Stimulated activated naive CD8-positive, alpha-beta T cell treated with anti-CD3 and anti-CD28 coated beads, Interleukin-15, amount 100 ng/mL, for 72 hours (primary cell): ENCODE measurements around the gene RAET1G.
"Not testable (repeated sequence)": the region's sequence is repeated elsewhere in the genome, so short reads cannot be mapped to it uniquely, and the experiment has no call there.

Source experiments
- ATAC-seq: fragments of 150-1000 bp; cut with Tn5 transposase; 2 replicates; pipeline ENCODE4 v1.10.0; 2021; ENCODE audit warnings: mild to moderate bottlenecking, moderate library complexity
- DNase-seq, 2 donors: peaks; one replicate each; pipeline ENCODE4 v3.0.0; 2021 to 2022
- H3K27ac Mint-ChIP-seq, 2 donors: one replicate each; pipeline ENCODE4 v1.8.0; 2022; ENCODE audit warnings: mild to moderate bottlenecking in 2 of 2, mixed read lengths in 2 of 2, moderate library complexity in 2 of 2
- H3K27me3 Mint-ChIP-seq: one replicate; pipeline ENCODE4 v1.8.0; 2022; ENCODE audit warnings: mixed read lengths
- H3K4me1 Mint-ChIP-seq: one replicate; pipeline ENCODE4 v1.8.0; 2022; ENCODE audit warnings: mild to moderate bottlenecking, mixed read lengths
- H3K4me3 Mint-ChIP-seq, 2 donors: one replicate each; pipeline ENCODE4 v1.8.0; 2022; ENCODE audit warnings: mild to moderate bottlenecking in 2 of 2, mixed read lengths in 2 of 2, moderate library complexity in 1 of 2
- H3K9me3 Mint-ChIP-seq, 2 donors: one replicate each; pipeline ENCODE4 v1.8.0; 2022; ENCODE audit warnings: mixed read lengths in 2 of 2

RAET1G gene

GRCh38 chr6:149942461-149942829 lies 19.5 kb upstream of the RAET1G start:
- H3K4me1 Mint-ChIP-seq = peaks cover 53% of the 10 kb centered on the region
- no peak for ATAC-seq
- DNase-seq = no peak
- peak overlapping the region; percentile 93 to 96 for H3K4me3 Mint-ChIP-seq
- H3K27me3 Mint-ChIP-seq = peaks cover 86% of the 10 kb centered on the region
- H3K9me3 Mint-ChIP-seq = no peaks in the 10 kb centered on the region
- H3K27ac Mint-ChIP-seq = no peak overlapping the region

- peak; percentile 83 for ATAC-seq
- DNase-seq = peak; percentile 83
- H3K9me3 Mint-ChIP-seq = no peaks in the 10 kb centered on the region
- H3K4me3 Mint-ChIP-seq = peak within 1 kb of the TSS; percentile 93 to 96
- peaks cover 54% of the 10 kb centered on the region for H3K4me1 Mint-ChIP-seq
- peaks cover 89% of the 10 kb centered on the region for H3K27me3 Mint-ChIP-seq
- peak within 1 kb of the TSS; percentile 52 to 93 for H3K27ac Mint-ChIP-seq
These were observed 18.9 kb upstream of the RAET1G start, which contains the start of gene ULBP2 for GRCh38 chr6:149941583-149942460. Gene ULBP2, plus strand, starts transcription at chr6:149942014. Its CDS starts 59 bp downstream, at chr6:149942073.

GRCh38 chr6:149940672-149940982 lies 17.7 kb upstream of the RAET1G start:
- DNase-seq (no peak), ATAC-seq (no peak)
- H3K4me3 Mint-ChIP-seq = peak overlapping the region in 1 of 2 donors; percentile 33
- no peaks in the 10 kb centered on the region for H3K9me3 Mint-ChIP-seq
- H3K27me3 Mint-ChIP-seq = peaks cover 92% of the 10 kb centered on the region
- no peak overlapping the region for H3K27ac Mint-ChIP-seq
- H3K4me1 Mint-ChIP-seq = peaks cover 54% of the 10 kb centered on the region

GRCh38 chr6:149939909-149940671 lies 17.2 kb upstream of the RAET1G start:
- DNase-seq = no peak
- H3K27ac Mint-ChIP-seq = no peak overlapping the region
- no peaks in the 10 kb centered on the region for H3K9me3 Mint-ChIP-seq
- H3K4me3 Mint-ChIP-seq = peak overlapping the region in 1 of 2 donors; percentile 33
- ATAC-seq = no peak
- H3K27me3 Mint-ChIP-seq = peaks cover 92% of the 10 kb centered on the region
- H3K4me1 Mint-ChIP-seq = peaks cover 59% of the 10 kb centered on the region

- Mint-ChIP-seq H3K27ac (peak overlapping the region in 1 of 2 donors; percentile 94), H3K4me1 (peaks cover 67% of the 10 kb centered on the region), H3K4me3 (peak overlapping the region; percentile 74 to 76), H3K27me3 (peaks cover 99% of the 10 kb centered on the region), H3K9me3 (no peaks in the 10 kb centered on the region)
- DNase-seq (no peak), ATAC-seq (no peak)
These were observed 16.4 kb upstream of the RAET1G start for GRCh38 chr6:149939356-149939648.

- DNase-seq (peak; percentile 72 to 73), ATAC-seq (peak; percentile 71)
- Mint-ChIP-seq H3K27me3 (peaks cover 100% of the 10 kb centered on the region), H3K27ac (peak overlapping the region in 1 of 2 donors; percentile 94), H3K4me3 (peak overlapping the region; percentile 74 to 76), H3K9me3 (no peaks in the 10 kb centered on the region), H3K4me1 (peaks cover 69% of the 10 kb centered on the region)
These were observed 15.8 kb upstream of the RAET1G start for GRCh38 chr6:149938571-149939355.

GRCh38 chr6:149938013-149938570 lies 15.2 kb upstream of the RAET1G start:
- H3K27me3 Mint-ChIP-seq = peaks cover 100% of the 10 kb centered on the region
- peak; percentile 55 for ATAC-seq
- H3K4me3 Mint-ChIP-seq = peak overlapping the region; percentile 74 to 76
- peak overlapping the region in 1 of 2 donors; percentile 94 for H3K27ac Mint-ChIP-seq
- H3K4me1 Mint-ChIP-seq = peaks cover 69% of the 10 kb centered on the region
- not testable (repeated sequence) for DNase-seq, H3K9me3 Mint-ChIP-seq

GRCh38 chr6:149936743-149937142 lies 13.8 kb upstream of the RAET1G start:
- Mint-ChIP-seq H3K27ac (no peak overlapping the region), H3K27me3 (peaks cover 100% of the 10 kb centered on the region), H3K4me1 (peaks cover 59% of the 10 kb centered on the region), H3K9me3 (no peaks in the 10 kb centered on the region), H3K4me3 (no peak overlapping the region)
- ATAC-seq = no peak
- DNase-seq = no peak

- peaks cover 48% of the 10 kb centered on the region for H3K4me1 Mint-ChIP-seq
- H3K9me3 Mint-ChIP-seq = no peaks in the 10 kb centered on the region
- ATAC-seq = no peak
- peaks cover 100% of the 10 kb centered on the region for H3K27me3 Mint-ChIP-seq
- H3K27ac Mint-ChIP-seq = no peak overlapping the region
- DNase-seq = no peak
- H3K4me3 Mint-ChIP-seq = no peak overlapping the region
These were observed 12.7 kb upstream of the RAET1G start for GRCh38 chr6:149935668-149936067.

- ATAC-seq = no peak
- Mint-ChIP-seq H3K4me1 (peaks cover 44% of the 10 kb centered on the region), H3K27ac (no peak overlapping the region), H3K9me3 (no peaks in the 10 kb centered on the region), H3K27me3 (peaks cover 100% of the 10 kb centered on the region), H3K4me3 (peak overlapping the region in 1 of 2 donors; percentile 16)
- no peak for DNase-seq
These were observed 12.3 kb upstream of the RAET1G start for GRCh38 chr6:149935246-149935645.

- peaks cover 100% of the 10 kb centered on the region for H3K27me3 Mint-ChIP-seq
- no peaks in the 10 kb centered on the region for H3K9me3 Mint-ChIP-seq
- H3K4me1 Mint-ChIP-seq = peaks cover 36% of the 10 kb centered on the region
- ATAC-seq = peak; percentile 33
- peak overlapping the region in 1 of 2 donors; percentile 49 for H3K27ac Mint-ChIP-seq
- no peak overlapping the region for H3K4me3 Mint-ChIP-seq
- DNase-seq = peak; percentile 69 to 70
These were observed 11.6 kb upstream of the RAET1G start for GRCh38 chr6:149934249-149935156.

GRCh38 chr6:149933461-149933860 lies 10.5 kb upstream of the RAET1G start:
- DNase-seq = no peak
- peaks cover 100% of the 10 kb centered on the region for H3K27me3 Mint-ChIP-seq
- no peak overlapping the region for H3K4me3 Mint-ChIP-seq
- ATAC-seq = no peak
- H3K4me1 Mint-ChIP-seq = peaks cover 26% of the 10 kb centered on the region
- H3K9me3 Mint-ChIP-seq = no peaks in the 10 kb centered on the region
- H3K27ac Mint-ChIP-seq = no peak overlapping the region

- H3K27ac Mint-ChIP-seq = no peak overlapping the region
- no peaks in the 10 kb centered on the region for H3K9me3 Mint-ChIP-seq
- ATAC-seq (no peak), DNase-seq (no peak)
- H3K4me3 Mint-ChIP-seq = no peak overlapping the region
- peaks cover 22% of the 10 kb centered on the region for H3K4me1 Mint-ChIP-seq
- peaks cover 100% of the 10 kb centered on the region for H3K27me3 Mint-ChIP-seq
These were observed 10.1 kb upstream of the RAET1G start for GRCh38 chr6:149933036-149933435.

GRCh38 chr6:149931501-149931900 lies 8.6 kb upstream of the RAET1G start:
- no peak for DNase-seq
- H3K4me1 Mint-ChIP-seq = peaks cover 16% of the 10 kb centered on the region
- peaks cover 98% of the 10 kb centered on the region for H3K27me3 Mint-ChIP-seq
- no peak overlapping the region for H3K27ac Mint-ChIP-seq
- no peak for ATAC-seq
- no peaks in the 10 kb centered on the region for H3K9me3 Mint-ChIP-seq
- no peak overlapping the region for H3K4me3 Mint-ChIP-seq
